CD8-positive, alpha-beta memory T cell (primary cell): ENCODE data around the gene NPLOC4. TPM values are rescaled to one million over a fixed set of nuclear protein-coding genes. Genes with fewer than 3 reads are reported as not detected.
A peak's percentile ranks its signal among the peaks of the same experiment; 100 is the strongest.

Experiments
- CTCF ChIA-PET: fragments of 350-600 bp; sonication (Branson Sonifier 250); formaldehyde crosslinking; loops from one replicate; lab custom pipeline; 2021; ENCODE audit warnings: antibody characterized with exemption; lab: Charles Lee
- POLR2A ChIA-PET: fragments of 350-600 bp; sonication (Branson Sonifier 250); formaldehyde crosslinking; loops from one replicate; lab custom pipeline; 2021; ENCODE audit warnings: antibody characterized with exemption; lab: Charles Lee
- DNase-seq, 5 donors: peaks; one replicate each; pipeline versions ENCODE4 v3.0.0 to v3.0.0-alpha.2; 2020 to 2022; ENCODE audit warnings: mixed read lengths in 1 of 5
- H3K27ac ChIP-seq: one replicate; pipeline ENCODE4 v1.7.0; 2013; ENCODE audit warnings: low read depth, mild to moderate bottlenecking, low read length, moderate library complexity
- H3K27me3 ChIP-seq: 2 replicates; pipeline ENCODE4 v1.7.0; 2013; ENCODE audit warnings: low read length, mild to moderate bottlenecking; ENCODE audit not compliant: insufficient read depth, poor library complexity, severe bottlenecking
- H3K36me3 ChIP-seq: 2 replicates; pipeline ENCODE4 v1.7.0; 2013; ENCODE audit warnings: mild to moderate bottlenecking, low read length, moderate library complexity; ENCODE audit not compliant: insufficient read depth
- H3K4me1 ChIP-seq: 2 replicates; pipeline ENCODE4 v1.7.0; 2013; ENCODE audit warnings: mild to moderate bottlenecking, low read length, moderate library complexity; ENCODE audit not compliant: insufficient read depth
- H3K4me3 ChIP-seq: 2 replicates; pipeline ENCODE4 v1.7.0; 2013; ENCODE audit warnings: mild to moderate bottlenecking, low read length
- H3K9me3 ChIP-seq: 2 replicates; pipeline ENCODE4 v1.7.0; 2013; ENCODE audit warnings: mild to moderate bottlenecking, low read length
- H3K27ac Mint-ChIP-seq, 8 donors: one replicate each; pipeline ENCODE4 v1.8.0; 2020 to 2021; ENCODE audit warnings: mixed read lengths in 8 of 8, mild to moderate bottlenecking in 6 of 8, inconsistent platforms in 3 of 8, moderate library complexity in 3 of 8
- H3K27me3 Mint-ChIP-seq, 2 donors: one replicate each; pipeline ENCODE4 v1.8.0; 2020 to 2021; ENCODE audit warnings: mixed read lengths in 2 of 2, mild to moderate bottlenecking in 1 of 2, moderate library complexity in 1 of 2
- H3K36me3 Mint-ChIP-seq, 3 donors: one replicate each; pipeline ENCODE4 v1.8.0; 2020 to 2021; ENCODE audit warnings: mixed read lengths in 3 of 3, inconsistent platforms in 1 of 3, mild to moderate bottlenecking in 1 of 3
- H3K4me1 Mint-ChIP-seq, 3 donors: one replicate each; pipeline ENCODE4 v1.8.0; 2020 to 2021; ENCODE audit warnings: mixed read lengths in 3 of 3, inconsistent platforms in 1 of 3, mild to moderate bottlenecking in 1 of 3
- H3K4me3 Mint-ChIP-seq, 7 donors: one replicate each; pipeline ENCODE4 v1.8.0; 2020 to 2021; ENCODE audit warnings: mixed read lengths in 7 of 7, mild to moderate bottlenecking in 6 of 7, moderate library complexity in 4 of 7, inconsistent platforms in 2 of 7
- H3K9me3 Mint-ChIP-seq, 5 donors: one replicate each; pipeline ENCODE4 v1.8.0; 2020 to 2022; ENCODE audit warnings: mixed read lengths in 5 of 5, mild to moderate bottlenecking in 3 of 5, moderate library complexity in 2 of 5, inconsistent platforms in 1 of 5
- polyA plus RNA-seq: library from polyadenylated mRNA; unstranded; fragments of 300-500 nt; fragmentation: Illumina TruSeq; gene quantifications from one replicate; pipeline ENCODE4 v1.2.3, GENCODE V29; 2021
- total RNA-seq, 2 experiments: library from RNA; stranded (reverse); gene quantifications; one replicate each; pipeline ENCODE4 v1.2.3, GENCODE V29; 2021

NPLOC4 gene
- total and polyA plus RNA-seq, 3 experiments from 2014 or later = 63.1 to 126 (median 125) TPM

GRCh38 chr17:81557276-81558114 is 79.4 kb downstream of the NPLOC4 start:
- peaks cover 17 to 19% (median 18%) of the 10 kb centered on the region in 3 donors for H3K4me1 Mint-ChIP-seq
- ChIA-PET POLR2A (no interaction called here), CTCF (interaction anchor here (3.6 kb wide), 1 partner anchor 38 kb away, joined by 11 read pairs; no protein-coding TSS in a partner anchor)
- H3K9me3 Mint-ChIP-seq = no peaks in the 10 kb centered on the region
- Histone ChIP-seq H3K36me3 (no peaks in the 10 kb centered on the region), H3K4me3 (no peak overlapping the region), H3K27me3 (no peaks in the 10 kb centered on the region), H3K4me1 (peaks cover 14% of the 10 kb centered on the region), H3K9me3 (no peaks in the 10 kb centered on the region), H3K27ac (no peak overlapping the region)
- H3K36me3 Mint-ChIP-seq = peaks cover 0 to 47% (median 7%) of the 10 kb centered on the region in 3 donors
- no peak overlapping the region for H3K27ac Mint-ChIP-seq
- H3K27me3 Mint-ChIP-seq = no peaks in the 10 kb centered on the region
- DNase-seq = no peak
- no peak overlapping the region for H3K4me3 Mint-ChIP-seq

GRCh38 chr17:81556863-81557262 is 80.0 kb downstream of the NPLOC4 start:
- Mint-ChIP-seq H3K27me3 (no peaks in the 10 kb centered on the region), H3K4me1 (peaks cover 17 to 19% (median 18%) of the 10 kb centered on the region in 3 donors), H3K4me3 (no peak overlapping the region), H3K27ac (no peak overlapping the region), H3K9me3 (no peaks in the 10 kb centered on the region), H3K36me3 (peaks cover 0 to 44% (median 7%) of the 10 kb centered on the region in 3 donors)
- Histone ChIP-seq H3K36me3 (no peaks in the 10 kb centered on the region), H3K9me3 (no peaks in the 10 kb centered on the region), H3K27ac (no peak overlapping the region), H3K4me3 (no peak overlapping the region), H3K27me3 (no peaks in the 10 kb centered on the region), H3K4me1 (peaks cover 14% of the 10 kb centered on the region)
- no peak for DNase-seq
- CTCF ChIA-PET = interaction anchor here (3.6 kb wide), 1 partner anchor 38 kb away, joined by 11 read pairs; no protein-coding TSS in a partner anchor
- POLR2A ChIA-PET = no interaction called here

GRCh38 chr17:81556175-81556691 is 80.7 kb downstream of the NPLOC4 start:
- no peaks in the 10 kb centered on the region for H3K36me3 ChIP-seq
- no peak overlapping the region for H3K4me3 ChIP-seq
- H3K9me3 Mint-ChIP-seq = no peaks in the 10 kb centered on the region
- H3K4me3 Mint-ChIP-seq = no peak overlapping the region
- H3K4me1 Mint-ChIP-seq = peaks cover 21 to 23% (median 21%) of the 10 kb centered on the region in 3 donors
- no peak for DNase-seq
- H3K27ac Mint-ChIP-seq = peak overlapping the region in 1 of 8 donors; percentile 65
- H3K36me3 Mint-ChIP-seq = peaks cover 0 to 41% (median 6%) of the 10 kb centered on the region in 3 donors
- H3K27ac ChIP-seq = no peak overlapping the region
- CTCF ChIA-PET = interaction anchor here (3.6 kb wide), 1 partner anchor 37 kb away, joined by 11 read pairs; no protein-coding TSS in a partner anchor
- peaks cover 17% of the 10 kb centered on the region for H3K4me1 ChIP-seq
- no peaks in the 10 kb centered on the region for H3K27me3 ChIP-seq
- H3K27me3 Mint-ChIP-seq = peaks cover 0 to 2% of the 10 kb centered on the region in 2 donors
- H3K9me3 ChIP-seq = no peaks in the 10 kb centered on the region
- POLR2A ChIA-PET = no interaction called here

GRCh38 chr17:81553616-81554181 is 83.2 kb downstream of the NPLOC4 start:
- DNase-seq = peak in 2 of 5 donors; percentile 27
- ChIA-PET CTCF (interaction anchor here (0.8 to 0.9 kb wide), 2 partner anchors 48 to 315 kb away, joined by 3 read pairs; partner anchors contain the start of genes NDUFAF8 and TEPSIN), POLR2A (interaction anchor here (0.5 to 0.6 kb wide), 2 partner anchors 56 to 83 kb away, joined by 3 to 6 read pairs; partner anchors contain the start of gene NPLOC4)
- Histone ChIP-seq H3K4me3 (peak overlapping the region; percentile 75), H3K4me1 (peaks cover 22% of the 10 kb centered on the region), H3K27me3 (no peaks in the 10 kb centered on the region), H3K36me3 (no peaks in the 10 kb centered on the region), H3K27ac (peak overlapping the region; percentile 77), H3K9me3 (no peaks in the 10 kb centered on the region)
- Mint-ChIP-seq H3K9me3 (no peaks in the 10 kb centered on the region), H3K36me3 (peaks cover 0 to 41% (median 3%) of the 10 kb centered on the region in 3 donors), H3K27ac (peak overlapping the region; percentile 82 to 98 (median 94)), H3K4me1 (peaks cover 30 to 43% (median 32%) of the 10 kb centered on the region in 3 donors), H3K27me3 (peaks cover 0 to 3% of the 10 kb centered on the region in 2 donors), H3K4me3 (peak overlapping the region; percentile 85 to 95 (median 90))

- peak overlapping the region; percentile 85 to 95 (median 90) for H3K4me3 Mint-ChIP-seq
- H3K27me3 Mint-ChIP-seq = peaks cover 0 to 3% of the 10 kb centered on the region in 2 donors
- H3K9me3 ChIP-seq = no peaks in the 10 kb centered on the region
- no peaks in the 10 kb centered on the region for H3K9me3 Mint-ChIP-seq
- H3K27me3 ChIP-seq = no peaks in the 10 kb centered on the region
- no peaks in the 10 kb centered on the region for H3K36me3 ChIP-seq
- H3K27ac Mint-ChIP-seq = peak overlapping the region; percentile 82 to 98 (median 94)
- peak overlapping the region; percentile 75 for H3K4me3 ChIP-seq
- H3K4me1 Mint-ChIP-seq = peaks cover 30 to 43% (median 32%) of the 10 kb centered on the region in 3 donors
- peak overlapping the region; percentile 77 for H3K27ac ChIP-seq
- ChIA-PET POLR2A (interaction anchor here (0.6 to 1.4 kb wide), 6 partner anchors 38 to 330 kb away, joined by 3 to 8 read pairs (median 4); partner anchors contain the start of genes ARL16, CEP131, HGS and NPLOC4), CTCF (interaction anchor here (0.9 to 2.2 kb wide), 3 partner anchors 34 to 68 kb away, joined by 3 to 16 read pairs (median 8); no protein-coding TSS in a partner anchor)
- H3K36me3 Mint-ChIP-seq = peaks cover 0 to 42% (median 2%) of the 10 kb centered on the region in 3 donors
- peak; percentile 69 to 83 (median 72) for DNase-seq
- H3K4me1 ChIP-seq = peaks cover 22% of the 10 kb centered on the region
These were observed 83.8 kb downstream of the NPLOC4 start for GRCh38 chr17:81553018-81553615.

GRCh38 chr17:81552244-81553017 is 84.5 kb downstream of the NPLOC4 start, which contains the start of gene FAAP100:
Gene FAAP100 (minus strand): TSS chr17:81552353. CDS start chr17:81552330, 23 bp downstream.
- H3K27me3 Mint-ChIP-seq = peaks cover 0 to 3% of the 10 kb centered on the region in 2 donors

More at GRCh38 chr17:81552244-81553017, 84.5 kb downstream of the NPLOC4 start, which contains the start of gene FAAP100:
- Histone ChIP-seq H3K4me3 (peak within 1 kb of the TSS; percentile 75), H3K9me3 (no peaks in the 10 kb centered on the region), H3K27me3 (no peaks in the 10 kb centered on the region), H3K4me1 (peaks cover 22% of the 10 kb centered on the region), H3K27ac (peak within 1 kb of the TSS; percentile 77), H3K36me3 (no peaks in the 10 kb centered on the region)
- peak within 1 kb of the TSS; percentile 85 to 95 (median 90) for H3K4me3 Mint-ChIP-seq
- peak within 1 kb of the TSS; percentile 82 to 98 (median 94) for H3K27ac Mint-ChIP-seq
- peak; percentile 74 to 88 (median 84) for DNase-seq
- peaks cover 0 to 43% (median 2%) of the 10 kb centered on the region in 3 donors for H3K36me3 Mint-ChIP-seq
- no peaks in the 10 kb centered on the region for H3K9me3 Mint-ChIP-seq
- peaks cover 30 to 43% (median 32%) of the 10 kb centered on the region in 3 donors for H3K4me1 Mint-ChIP-seq
- ChIA-PET POLR2A (interaction anchor here (0.7 to 1.4 kb wide), 7 partner anchors 34 to 330 kb away, joined by 3 to 9 read pairs (median 4); partner anchors contain the start of genes ACTG1, ARL16, CEP131 and HGS), CTCF (interaction anchor here (0.8 to 2.2 kb wide), 5 partner anchors 34 to 309 kb away, joined by 3 to 16 read pairs (median 3); no protein-coding TSS in a partner anchor)
